HL-60/S4 treated with retinoic acid at 250 ng/mL for 4 days and 3 days (cell line): ENCODE results near the gene CD3G.
"Not testable (repeated sequence)": the region's sequence is repeated elsewhere in the genome, so short reads cannot be mapped to it uniquely, and the experiment has no call there.

Experiments
- in situ Hi-C: fragments of 300-500 bp; cut with MboI; formaldehyde crosslinking; loops from 2 replicates; pipeline ENCODE4 v1.7.0; 2022; ENCODE audit warnings: low sequenced_read_pairs

The CD3G gene

DNA sequence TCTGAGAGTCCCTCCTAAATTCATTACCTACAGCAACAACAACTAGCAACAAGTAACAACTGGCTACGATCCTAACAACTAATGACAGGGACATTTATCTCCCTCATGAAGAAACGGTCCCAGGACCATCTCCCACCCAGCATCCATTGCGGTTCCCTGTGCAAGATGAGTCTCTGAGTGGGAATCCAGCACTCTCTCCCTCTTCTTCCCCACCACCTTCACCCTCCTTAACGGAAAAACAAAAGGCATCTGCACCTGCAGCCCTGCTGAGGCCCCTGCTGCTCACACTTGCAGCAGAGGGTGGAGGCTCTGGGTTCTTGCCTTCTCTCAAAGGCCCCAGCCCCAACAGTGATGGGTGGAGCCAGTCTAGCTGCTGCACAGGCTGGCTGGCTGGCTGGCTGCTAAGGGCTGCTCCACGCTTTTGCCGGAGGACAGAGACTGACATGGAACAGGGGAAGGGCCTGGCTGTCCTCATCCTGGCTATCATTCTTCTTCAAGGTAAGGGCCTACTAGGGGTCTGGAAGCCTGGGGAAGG is at the start of gene CD3G:
CD3G (plus strand) TSS at position 364 of the 535 bp plus-strand sequence; CDS start at position 444, 80 bp downstream.
- in situ Hi-C loops: no loop called here

DNA sequence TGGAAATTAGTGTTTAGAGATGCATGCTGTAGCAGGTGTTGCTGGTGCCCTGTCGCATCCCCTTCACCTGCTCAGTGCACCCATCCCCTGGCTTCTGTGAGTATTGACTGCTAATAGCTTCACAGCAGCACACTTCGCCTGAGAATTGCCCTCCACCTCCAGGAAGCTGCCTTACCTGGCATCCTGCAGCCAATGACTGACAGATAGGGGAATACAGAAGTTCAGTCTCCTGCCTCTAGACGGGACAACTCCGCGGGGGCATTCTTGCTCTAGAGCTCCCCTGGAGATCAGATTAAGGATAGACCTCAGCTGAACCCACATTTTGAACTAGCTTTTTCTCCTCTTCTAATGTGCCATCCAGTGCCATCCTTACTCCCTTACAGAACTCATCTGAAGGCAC is 48.9 kb upstream of the CD3G start:
- in situ Hi-C loops: no loop called here

DNA sequence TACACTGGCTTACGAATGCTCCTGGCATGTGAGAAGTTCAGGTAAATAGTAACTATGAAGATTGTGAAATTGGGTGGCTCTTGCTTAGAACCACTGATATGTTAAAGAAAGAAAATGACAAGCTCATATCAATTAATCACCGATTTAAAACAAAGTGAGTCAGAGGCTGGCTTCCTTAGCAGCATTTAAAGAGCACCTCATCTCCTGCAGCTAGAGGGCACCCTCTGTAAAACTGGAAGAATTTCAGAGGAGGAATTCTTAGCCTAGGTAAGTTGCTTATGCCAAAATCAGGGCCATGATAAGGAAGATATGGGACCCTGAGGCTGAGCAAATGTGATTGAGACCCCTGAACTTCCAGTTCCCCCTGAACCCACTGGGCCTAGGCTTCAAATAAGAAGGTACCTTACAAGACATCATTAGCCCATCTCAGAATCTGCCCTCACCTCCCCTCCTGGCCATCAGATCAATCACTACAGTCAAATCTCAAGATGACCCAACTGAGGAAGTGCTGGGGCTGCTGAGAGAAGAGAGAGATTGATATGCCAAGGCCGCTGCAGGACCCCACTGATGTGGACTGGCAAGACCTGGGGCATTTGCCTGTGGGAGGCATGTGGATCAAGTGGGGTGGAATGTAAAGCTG is 48.2 kb upstream of the CD3G start:
- in situ Hi-C loops: no loop called here

DNA sequence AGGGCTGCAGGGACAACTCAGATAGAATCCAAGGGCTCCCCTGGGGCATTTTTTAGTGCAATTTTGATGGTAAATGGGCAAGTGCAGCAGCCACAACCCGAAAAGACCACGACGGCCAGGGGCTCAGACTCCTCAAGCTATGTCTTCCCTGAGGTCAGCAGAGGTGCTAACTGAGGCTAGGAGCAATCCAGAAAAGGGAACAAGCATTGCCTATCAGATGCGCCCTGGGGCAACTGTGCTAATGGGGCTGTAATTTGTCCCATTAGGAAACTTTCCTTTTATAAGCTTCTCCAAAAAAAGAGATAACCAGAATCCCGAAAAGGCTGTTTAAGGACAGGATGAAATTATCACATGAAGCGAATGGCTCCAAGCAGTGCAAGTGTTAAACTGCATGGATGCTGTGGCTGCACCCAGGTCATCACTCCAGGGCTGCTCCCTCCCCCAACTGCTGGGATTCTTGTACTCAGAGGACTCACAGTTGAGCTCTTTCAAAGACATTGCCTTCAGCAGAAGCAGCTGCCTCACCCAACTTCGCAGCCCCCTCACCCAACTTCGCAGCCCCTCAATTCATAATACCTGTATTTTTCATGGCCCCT is 42.4 kb upstream of the CD3G start:
- in situ Hi-C loops: no loop called here

DNA sequence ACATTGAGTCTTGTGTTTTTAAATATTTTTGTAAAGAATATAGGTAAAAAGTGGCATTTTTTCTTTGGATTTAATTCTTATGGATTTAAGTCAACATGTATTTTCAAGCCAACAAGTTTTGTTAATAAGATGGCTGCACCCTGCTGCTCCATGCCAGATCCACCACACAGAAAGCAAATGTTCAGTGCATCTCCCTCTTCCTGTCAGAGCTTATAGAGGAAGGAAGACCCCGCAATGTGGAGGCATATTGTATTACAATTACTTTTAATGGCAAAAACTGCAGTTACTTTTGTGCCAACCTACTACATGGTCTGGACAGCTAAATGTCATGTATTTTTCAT is 39.9 kb upstream of the CD3G start:
- in situ Hi-C loops: no loop called here

DNA sequence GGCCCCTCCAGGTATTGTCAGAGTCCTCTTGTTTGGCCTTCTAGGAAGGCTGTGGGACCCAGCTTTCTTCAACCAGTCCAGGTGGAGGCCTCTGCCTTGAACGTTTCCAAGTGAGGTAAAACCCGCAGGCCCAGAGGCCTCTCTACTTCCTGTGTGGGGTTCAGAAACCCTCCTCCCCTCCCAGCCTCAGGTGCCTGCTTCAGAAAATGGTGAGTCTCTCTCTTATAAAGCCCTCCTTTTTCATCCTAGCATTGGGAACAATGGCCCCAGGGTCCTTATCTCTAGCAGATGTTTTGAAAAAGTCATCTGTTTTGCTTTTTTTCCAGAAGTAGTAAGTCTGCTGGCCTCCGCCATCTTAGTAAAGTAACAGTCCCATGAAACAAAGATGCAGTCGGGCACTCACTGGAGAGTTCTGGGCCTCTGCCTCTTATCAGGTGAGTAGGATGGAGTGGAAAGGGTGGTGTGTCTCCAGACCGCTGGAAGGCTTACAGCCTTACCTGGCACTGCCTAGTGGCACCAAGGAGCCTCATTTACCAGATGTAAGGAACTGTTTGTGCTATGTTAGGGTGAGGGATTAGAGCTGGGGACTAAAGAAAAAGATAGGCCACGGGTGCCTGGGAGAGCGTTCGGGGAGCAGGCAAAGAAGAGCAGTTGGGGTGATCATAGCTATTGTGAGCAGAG is 39.4 kb upstream of the CD3G start, which contains the start of gene CD3E:
CD3E (plus strand) TSS at position 163 of the 681 bp plus-strand sequence; CDS start at position 386, 223 bp downstream.
- in situ Hi-C loops: no loop called here

DNA sequence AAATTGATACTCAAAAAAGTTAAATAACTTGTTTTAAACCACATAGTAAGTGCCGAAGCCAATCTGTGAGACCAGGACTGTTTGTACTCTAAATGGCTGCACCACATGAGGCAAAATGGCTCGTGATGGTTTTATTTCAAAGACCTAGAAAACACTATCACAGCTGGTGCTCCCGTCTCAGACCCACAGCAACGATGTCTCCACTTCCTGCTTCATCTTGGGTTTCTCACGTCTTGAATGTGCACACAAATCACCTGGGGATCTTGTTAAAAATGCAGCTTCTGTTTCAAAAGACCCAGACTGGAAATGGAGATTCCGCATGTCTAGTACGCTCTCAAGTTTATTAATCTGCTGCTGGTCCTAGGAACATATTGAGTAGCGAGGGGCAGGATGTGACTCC is 38.4 kb upstream of the CD3G start:
- in situ Hi-C loops: no loop called here

DNA sequence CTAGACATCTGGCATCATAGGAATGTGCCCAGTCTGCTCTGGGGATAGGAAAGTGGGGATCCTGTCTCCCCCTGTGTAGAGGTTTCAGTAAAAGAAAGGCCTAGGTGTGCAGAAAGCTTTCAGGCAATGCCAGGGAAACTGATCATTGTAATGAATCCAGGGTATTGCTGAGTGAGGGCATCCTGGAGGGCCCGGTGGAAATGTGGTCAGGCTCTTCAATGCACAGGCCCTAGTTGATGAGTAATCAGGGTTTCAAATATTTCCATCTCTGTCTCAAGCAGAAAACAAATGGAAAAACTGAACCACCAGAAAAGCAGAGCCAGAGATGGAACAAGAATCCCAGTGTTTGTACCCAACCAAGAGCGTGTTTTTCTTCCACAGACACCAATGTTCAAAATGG is 37.6 kb upstream of the CD3G start:
- in situ Hi-C loops: no loop called here

DNA sequence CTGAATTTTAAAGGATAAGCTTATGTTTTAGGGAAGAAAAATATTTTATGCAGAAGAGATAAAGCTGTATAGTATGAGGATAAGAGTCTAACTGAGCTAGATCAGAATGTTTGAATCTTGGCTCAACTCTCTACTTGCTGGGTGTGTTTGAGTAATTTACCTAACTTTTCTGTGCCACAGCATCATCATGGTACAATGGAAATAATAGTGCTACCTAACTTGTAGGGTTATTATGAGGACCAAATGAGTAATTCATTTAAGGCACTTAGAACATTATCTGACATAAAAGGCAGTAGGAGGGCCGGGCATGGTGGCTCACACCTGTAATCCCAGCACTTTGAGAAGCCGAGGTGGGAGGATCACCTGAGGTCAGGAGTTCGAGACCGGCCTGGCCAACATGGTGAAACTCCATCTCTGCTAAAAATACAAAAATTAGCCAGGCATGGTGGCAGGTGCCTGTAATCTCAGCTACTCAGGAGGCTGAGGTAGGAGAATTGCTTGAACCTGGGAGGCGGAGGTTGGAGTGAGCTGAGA is 35.1 kb upstream of the CD3G start:
- in situ Hi-C loops: not testable (repeated sequence)

DNA sequence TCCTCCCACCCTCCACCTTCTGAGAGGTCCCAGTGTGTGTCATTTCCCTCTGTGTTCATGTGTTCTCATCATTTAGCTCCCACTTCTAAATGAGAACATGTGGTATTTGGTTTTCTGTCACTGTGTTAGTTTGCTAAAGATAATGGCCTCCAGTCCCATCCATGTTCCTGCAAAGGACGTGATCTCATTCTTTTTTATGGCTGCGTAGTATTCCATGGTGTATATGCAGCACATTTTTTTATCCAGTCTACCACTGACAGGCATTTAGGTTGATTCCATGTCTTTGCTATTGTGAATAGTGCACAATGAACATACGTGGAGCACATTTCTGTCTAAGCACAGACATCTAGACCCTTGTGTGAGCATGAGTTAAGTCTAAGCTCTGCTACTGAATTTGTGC is 33.9 kb upstream of the CD3G start:
- in situ Hi-C loops: no loop called here

DNA sequence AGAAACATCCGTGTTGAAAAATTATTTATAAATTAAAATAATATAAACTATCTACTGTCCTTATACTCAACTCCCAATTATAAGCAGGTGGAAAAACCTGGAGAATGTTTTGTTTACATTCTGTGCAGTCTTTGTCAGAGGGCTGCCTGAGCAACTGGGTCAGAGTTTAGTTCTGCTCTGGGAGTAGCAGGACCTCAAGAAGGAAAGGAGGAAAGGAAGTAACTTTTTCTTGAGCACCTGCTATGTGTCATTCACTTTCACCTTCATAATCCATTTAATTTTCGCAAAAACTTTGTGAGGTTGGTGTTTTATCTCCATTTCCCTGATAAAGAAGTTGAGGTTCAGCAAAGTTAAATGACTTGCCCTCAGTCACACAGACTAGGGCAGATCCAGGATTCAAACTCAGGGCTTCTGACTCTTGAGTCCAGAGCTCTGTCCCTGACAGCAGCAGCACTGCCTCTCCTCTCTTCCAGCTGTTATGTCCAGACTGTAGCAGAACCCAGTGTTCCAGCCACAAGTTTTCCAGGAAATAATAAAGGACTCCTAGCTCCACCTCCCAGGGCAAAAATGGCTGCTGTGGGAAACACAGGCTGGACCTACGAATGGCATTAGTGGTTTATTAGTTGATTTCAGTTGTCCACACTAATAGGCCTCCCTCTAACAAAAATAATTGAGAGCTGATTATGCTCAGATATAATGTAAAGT is 33.2 kb upstream of the CD3G start:
- in situ Hi-C loops: no loop called here

DNA sequence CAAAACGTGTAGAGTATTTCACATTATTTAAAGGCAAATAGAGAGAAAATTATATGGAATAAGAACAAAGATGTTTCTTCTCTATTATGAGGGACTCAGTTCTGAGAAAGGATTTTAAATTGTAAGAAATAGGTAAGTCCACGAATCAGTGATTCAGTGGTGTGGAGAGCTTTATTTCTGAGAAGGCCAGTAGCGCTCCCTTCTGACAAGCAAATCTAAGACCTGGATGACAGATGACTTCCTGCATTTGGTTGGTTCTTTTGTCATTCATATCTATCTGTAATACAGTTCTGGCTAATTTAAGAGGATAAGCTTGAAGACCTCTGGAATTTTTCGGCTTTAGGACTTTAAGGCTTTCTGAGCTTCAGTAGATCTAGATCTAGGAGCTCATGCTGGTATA is 32.6 kb upstream of the CD3G start:
- in situ Hi-C loops: no loop called here

DNA sequence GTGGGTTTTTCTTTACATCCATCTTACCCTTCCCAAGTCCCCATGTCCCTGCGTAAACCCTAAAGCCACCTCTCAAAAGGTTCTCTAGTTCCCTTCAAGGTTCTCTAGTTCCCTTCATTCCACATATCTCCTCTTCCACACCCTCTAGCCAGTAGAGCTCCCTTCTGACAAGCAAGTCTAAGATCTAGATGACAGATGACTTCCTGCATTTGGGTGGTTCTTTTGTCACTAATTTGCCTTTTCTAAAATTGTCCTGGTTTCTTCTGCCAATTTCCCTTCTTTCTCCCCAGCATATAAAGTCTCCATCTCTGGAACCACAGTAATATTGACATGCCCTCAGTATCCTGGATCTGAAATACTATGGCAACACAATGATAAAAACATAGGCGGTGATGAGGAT is 31.8 kb upstream of the CD3G start:
- in situ Hi-C loops: no loop called here

DNA sequence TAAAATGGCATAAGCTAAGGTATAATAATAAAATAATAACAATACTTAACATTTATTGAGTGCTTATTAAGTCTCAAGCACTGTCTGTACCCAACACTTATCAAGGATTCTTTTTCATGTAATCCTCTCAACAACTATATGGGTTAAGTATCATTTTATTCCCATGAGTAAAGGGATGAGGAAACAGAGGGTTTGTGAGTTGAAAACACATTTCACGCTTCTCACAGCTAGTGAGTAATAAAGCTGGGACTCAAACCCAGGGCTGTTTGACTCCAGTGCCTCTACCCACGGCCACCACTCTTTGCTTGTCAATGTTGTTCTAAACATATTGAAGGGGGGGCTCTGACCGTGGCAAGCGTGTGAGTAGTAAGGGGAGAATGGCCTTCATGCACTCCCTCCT is 30.9 kb upstream of the CD3G start:
- in situ Hi-C loops: no loop called here

DNA sequence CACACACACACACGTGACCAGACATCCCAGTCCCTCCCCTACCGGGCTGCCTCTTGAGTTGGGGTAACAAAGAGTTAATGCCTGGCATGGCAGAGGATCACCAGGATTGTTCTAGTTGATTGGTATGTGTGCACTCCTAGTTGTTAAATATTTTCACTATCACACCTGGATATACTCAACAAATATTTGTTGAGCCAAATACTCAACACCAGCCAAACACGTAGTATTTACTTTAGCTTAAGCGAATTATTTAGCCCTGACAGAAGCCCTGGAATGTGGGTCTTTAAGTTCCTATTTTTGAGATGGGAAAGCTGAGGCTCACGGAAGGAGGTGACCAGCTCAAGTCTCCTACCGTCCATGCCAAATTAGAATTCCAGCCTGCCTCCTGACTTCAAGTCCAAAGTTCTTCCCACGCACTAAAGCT is 29.1 kb upstream of the CD3G start:
- in situ Hi-C loops: no loop called here

DNA sequence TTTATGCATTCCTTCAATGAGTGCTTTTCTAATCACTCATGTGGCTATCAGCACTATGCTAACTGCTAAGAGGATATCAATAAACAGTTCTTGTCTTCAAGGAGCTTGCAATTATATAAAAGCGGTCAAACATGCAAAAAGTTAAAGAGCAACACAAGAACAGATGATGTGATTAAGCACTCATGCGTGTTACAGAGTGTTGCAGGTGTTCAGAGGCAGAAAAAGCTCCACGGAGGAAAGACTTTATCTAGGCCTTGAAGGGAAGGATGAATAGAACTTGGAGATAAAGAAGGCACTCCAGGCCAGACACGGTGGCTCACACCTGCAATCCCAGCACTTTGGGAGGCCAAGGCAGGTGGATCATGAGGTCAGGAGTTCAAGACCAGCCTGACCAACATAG is 26.0 kb upstream of the CD3G start:
- in situ Hi-C loops: no loop called here

DNA sequence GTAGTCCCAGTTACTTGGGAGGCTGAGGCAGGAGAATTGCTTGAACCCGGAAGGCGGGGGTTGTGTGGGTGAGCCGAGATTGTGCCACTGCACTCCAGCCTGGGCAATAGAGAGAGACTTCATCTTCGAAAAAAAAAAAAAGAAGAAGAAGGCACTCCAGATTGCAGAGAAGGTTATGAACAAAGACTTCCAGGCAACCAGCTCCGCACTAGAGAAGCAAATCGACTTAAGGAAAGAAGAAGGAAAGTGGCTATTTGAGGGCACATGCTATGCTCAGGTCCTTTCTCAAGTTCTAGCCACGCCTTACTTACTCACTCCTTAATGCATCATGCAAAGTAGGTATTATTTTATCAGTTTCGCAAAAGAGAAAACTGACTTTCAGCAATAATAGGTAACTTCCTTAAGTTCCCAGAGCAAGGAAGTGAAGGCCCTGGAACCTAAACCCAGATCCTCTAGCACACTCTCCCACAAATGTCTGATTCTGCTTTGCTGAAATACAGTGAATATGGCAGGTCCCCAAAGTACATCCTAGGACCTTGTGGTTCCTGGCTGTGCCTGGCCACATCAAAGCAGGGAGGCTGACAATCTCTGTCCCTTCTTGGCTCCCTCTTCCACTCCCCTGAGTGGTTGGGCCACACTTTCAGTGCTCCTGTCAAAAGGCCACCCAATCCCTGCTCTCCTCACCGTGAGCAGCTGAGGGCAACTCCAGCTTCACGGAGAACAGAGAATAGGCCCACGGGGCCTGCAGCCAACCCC is 25.4 kb upstream of the CD3G start:
- in situ Hi-C loops: no loop called here

DNA sequence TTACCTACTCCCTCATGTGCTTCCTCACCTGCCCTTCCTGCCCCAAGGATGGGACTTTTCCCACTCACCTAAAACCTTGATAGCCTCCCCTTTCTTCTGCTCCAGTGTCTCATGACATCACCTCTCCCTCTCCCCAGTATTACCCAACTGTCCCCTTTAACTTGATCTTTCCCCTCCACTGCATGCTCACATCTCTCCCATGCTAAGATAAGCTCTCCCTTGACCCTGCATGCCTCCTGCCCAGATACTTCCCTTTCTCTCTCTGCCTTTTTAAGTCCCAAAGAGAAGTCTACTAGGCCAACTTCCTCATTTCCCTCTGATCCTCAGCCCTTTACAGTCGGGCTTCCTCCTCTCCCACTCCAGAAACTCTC is 24.8 kb upstream of the CD3G start:
- in situ Hi-C loops: no loop called here

DNA sequence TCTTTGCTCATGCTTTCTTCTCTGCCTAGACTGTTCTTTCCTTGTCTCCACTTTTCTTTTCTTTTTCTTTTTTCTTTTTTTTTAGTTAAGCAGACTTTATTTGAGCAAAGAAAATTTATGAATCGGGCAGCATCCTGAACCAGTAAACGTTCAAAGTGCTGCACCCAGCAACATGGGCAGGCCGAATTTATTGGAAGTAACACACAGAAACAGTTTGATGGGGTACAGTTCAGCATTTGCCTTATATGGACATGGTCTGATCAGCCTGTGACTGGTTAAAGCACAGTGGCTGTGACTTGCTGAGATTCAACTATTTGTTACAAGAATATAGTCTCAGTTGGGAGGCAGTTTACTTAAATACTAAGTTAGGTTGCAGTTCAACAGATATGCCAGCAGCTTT is 23.6 kb upstream of the CD3G start:
- in situ Hi-C loops: no loop called here

DNA sequence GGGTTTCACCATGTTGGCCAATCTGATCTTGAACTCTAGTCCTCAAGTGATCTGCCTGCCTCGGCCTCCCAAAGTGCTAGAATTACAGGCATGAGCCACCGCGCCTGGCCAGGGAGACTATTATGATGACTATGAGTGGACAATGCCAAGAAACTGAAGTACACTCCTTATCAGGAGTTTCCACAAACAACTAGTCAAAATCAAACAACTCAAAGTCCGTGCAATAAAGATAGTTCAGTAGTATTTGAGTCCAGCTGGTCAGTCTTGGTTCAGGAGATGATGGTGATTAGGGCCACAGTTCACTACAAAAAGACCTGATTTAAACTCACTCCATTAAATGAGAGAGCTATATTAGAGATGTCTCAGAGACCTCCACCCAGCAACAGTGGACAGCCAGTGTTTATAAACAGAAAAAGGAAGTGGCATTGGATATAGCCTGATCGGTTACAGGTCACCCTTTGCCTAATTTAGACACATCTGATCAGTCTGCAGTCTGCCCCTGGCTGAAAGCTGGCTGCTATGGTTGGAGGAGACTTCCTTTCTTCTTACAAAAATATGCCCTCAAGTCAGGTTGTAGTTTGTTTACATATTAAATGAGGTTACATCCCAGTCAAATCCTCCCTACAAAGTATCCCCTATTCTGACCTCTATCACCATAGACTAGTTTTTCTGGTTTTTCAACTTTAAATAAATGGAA is 22.6 kb upstream of the CD3G start:
- in situ Hi-C loops: no loop called here
